Neural cell (in vitro differentiated cells): ENCODE data around the gene CRTC1. TPM values are rescaled to one million over a fixed set of nuclear protein-coding genes. Genes with fewer than 3 reads are reported as not detected.

ENCODE experiments used
- H2AFZ ChIP-seq: fragments of 200-600, 300-800 bp; sonication (generic), shearing (Covaris generic); 2 replicates; pipeline ENCODE4 v1.6.0; 2014; ENCODE audit warnings: low read depth, mild to moderate bottlenecking, antibody characterized with exemption, low read length, moderate library complexity
- H3F3A ChIP-seq: fragments of 200-600 bp; shearing (Covaris generic); 2 replicates; pipeline ENCODE4 v1.6.1; 2016; ENCODE audit warnings: mild to moderate bottlenecking, moderate library complexity, mixed read lengths, antibody characterized with exemption, low read length; ENCODE audit not compliant: insufficient read depth, poor library complexity, severe bottlenecking
- H3K27ac ChIP-seq: fragments of 200-600, 300-800 bp; sonication (generic), shearing (Covaris generic); 2 replicates; pipeline ENCODE4 v1.5.1; 2014; ENCODE audit warnings: mild to moderate bottlenecking, low read length, moderate library complexity
- H3K27me3 ChIP-seq: fragments of 300-800, 200-600 bp; sonication (generic), shearing (Covaris generic); 2 replicates; pipeline ENCODE4 v1.6.0; 2014; ENCODE audit warnings: mild to moderate bottlenecking, low read depth, low read length, moderate library complexity; ENCODE audit not compliant: insufficient read depth
- H3K36me3 ChIP-seq: fragments of 300-800, 200-600 bp; sonication (generic), shearing (Covaris generic); 2 replicates; pipeline ENCODE4 v1.5.1; 2014; ENCODE audit warnings: mild to moderate bottlenecking, antibody characterized with exemption, low read length, moderate library complexity; ENCODE audit not compliant: insufficient read depth
- H3K4me2 ChIP-seq: fragments of 300-800, 200-600 bp; sonication (generic), shearing (Covaris generic); 2 replicates; pipeline ENCODE4 v1.6.0; 2014; ENCODE audit warnings: mild to moderate bottlenecking, low read length
- H3K4me3 ChIP-seq: fragments of 300-800, 200-600 bp; sonication (generic), shearing (Covaris generic); 2 replicates; pipeline ENCODE4 v1.5.1; 2014; ENCODE audit warnings: mild to moderate bottlenecking, low read length, moderate library complexity
- H3K79me2 ChIP-seq: fragments of 200-600 bp; shearing (Covaris generic); replicated peaks from 2 replicates; pipeline ENCODE4 v1.6.0; 2014; ENCODE audit warnings: mild to moderate bottlenecking, low read length, moderate library complexity; ENCODE audit not compliant: insufficient read depth
- H3K9ac ChIP-seq: fragments of 300-800, 200-600 bp; sonication (generic), shearing (Covaris generic); 2 replicates; pipeline ENCODE4 v1.6.1; 2016; ENCODE audit warnings: mild to moderate bottlenecking, low read length, mixed read lengths
- H3K9me2 ChIP-seq: fragments of 200-600 bp; shearing (Covaris generic); 2 replicates; pipeline ENCODE4 v1.6.1; 2016; ENCODE audit warnings: mild to moderate bottlenecking, low read length, mixed read lengths; ENCODE audit not compliant: insufficient read depth
- H3K9me3 ChIP-seq: fragments of 200-600, 300-800 bp; sonication (generic), shearing (Covaris generic); 2 replicates; pipeline ENCODE4 v1.6.1; 2016; ENCODE audit warnings: mild to moderate bottlenecking, mixed run types, low read length, moderate library complexity, mixed read lengths
- H4K20me1 ChIP-seq: fragments of 200-600 bp; shearing (Covaris generic); 2 replicates; pipeline ENCODE4 v1.6.1; 2016; ENCODE audit warnings: mild to moderate bottlenecking, mixed run types; ENCODE audit not compliant: insufficient read depth
- CTCF ChIP-seq: fragments of 450-650 bp; IDR thresholded peaks from 2 replicates; pipeline ENCODE4 v1.5.1; 2014; ENCODE audit warnings: antibody characterized with exemption, mild to moderate bottlenecking, moderate library complexity; ENCODE audit not compliant: poor library complexity, severe bottlenecking
- EP300 ChIP-seq: fragments of 450-650 bp; conservative IDR thresholded peaks from 2 replicates; pipeline ENCODE4 v1.6.1; 2014; ENCODE audit warnings: antibody characterized with exemption, mild to moderate bottlenecking, moderate library complexity; ENCODE audit not compliant: poor library complexity, severe bottlenecking
- EZH2 ChIP-seq: fragments of 200-600, 300-800 bp; shearing (Covaris generic), sonication (generic); IDR thresholded peaks from 2 replicates; pipeline ENCODE4 v1.6.1; 2014; ENCODE audit warnings: antibody characterized with exemption, low read length, borderline replicate concordance, mild to moderate bottlenecking; ENCODE audit not compliant: insufficient read depth, poor library complexity, severe bottlenecking
- MXI1 ChIP-seq: fragments of 450-650 bp; conservative IDR thresholded peaks from 2 replicates; pipeline ENCODE4 v1.6.1; 2014; ENCODE audit warnings: antibody characterized with exemption, mild to moderate bottlenecking; ENCODE audit not compliant: poor library complexity, severe bottlenecking
- POLR2AphosphoS5 ChIP-seq: IDR thresholded peaks from 2 replicates; pipeline ENCODE4 v1.6.1; 2012
- RAD21 ChIP-seq: fragments of 450-650 bp; conservative IDR thresholded peaks from 2 replicates; pipeline ENCODE4 v1.6.1; 2014; ENCODE audit warnings: antibody characterized with exemption, mild to moderate bottlenecking, moderate library complexity
- REST ChIP-seq: IDR thresholded peaks from 2 replicates; pipeline ENCODE4 v1.6.1; 2012; ENCODE audit warnings: borderline replicate concordance
- SMC3 ChIP-seq: fragments of 450-650 bp; conservative IDR thresholded peaks from 2 replicates; pipeline ENCODE4 v1.6.1; 2014; ENCODE audit warnings: antibody characterized with exemption, mild to moderate bottlenecking, moderate library complexity; ENCODE audit not compliant: poor library complexity
- TAF1 ChIP-seq: IDR thresholded peaks from 2 replicates; pipeline ENCODE4 v1.6.1; 2012; ENCODE audit warnings: low read depth
- polyA plus RNA-seq: library from polyadenylated mRNA; depleted of rRNA; stranded (reverse); fragments of >200 nt; gene quantifications from 2 replicates; pipeline ENCODE4 v1.2.3, GENCODE V29; 2014

The CRTC1 gene
- polyA plus RNA-seq, 1 donor from 2014 or later: 10.4 TPM

- no peaks in the 10 kb centered on the region for H4K20me1 ChIP-seq
- H3K9ac ChIP-seq: no peak overlapping the region
- H3K36me3 ChIP-seq: no peaks in the 10 kb centered on the region
- no peaks in the 10 kb centered on the region for H3F3A ChIP-seq
- H3K79me2 ChIP-seq: no peaks in the 10 kb centered on the region
- TF ChIP-seq EZH2: no peak
- H3K27me3 ChIP-seq: peaks cover 47% of the 10 kb centered on the region
- no peak overlapping the region for H3K4me3 ChIP-seq
- H3K9me2 ChIP-seq: no peaks in the 10 kb centered on the region
- H2AFZ ChIP-seq: no peak overlapping the region
- H3K9me3 ChIP-seq: no peaks in the 10 kb centered on the region
- no peak overlapping the region for H3K4me2 ChIP-seq
- no peak overlapping the region for H3K27ac ChIP-seq
Observed at GRCh38 chr19:18794692-18795091, 111.2 kb downstream of the CRTC1 start.

- Histone ChIP-seq H3K27me3 (peaks cover 46% of the 10 kb centered on the region), H2AFZ (no peak overlapping the region), H3K9ac (no peak overlapping the region), H3K79me2 (no peaks in the 10 kb centered on the region), H3K9me3 (no peaks in the 10 kb centered on the region), H3K9me2 (no peaks in the 10 kb centered on the region), H3K4me2 (no peak overlapping the region), H3K27ac (no peak overlapping the region), H3K4me3 (no peak overlapping the region), H4K20me1 (no peaks in the 10 kb centered on the region), H3K36me3 (no peaks in the 10 kb centered on the region), H3F3A (no peaks in the 10 kb centered on the region)
- TF ChIP-seq SMC3 (no peak), RAD21 (no peak), EZH2 (no peak), CTCF (no peak), MXI1 (no peak), POLR2AphosphoS5 (no peak), TAF1 (no peak), EP300 (no peak), REST (no peak)
Observed at GRCh38 chr19:18795540-18795939, 112.1 kb downstream of the CRTC1 start.

- Histone ChIP-seq H2AFZ (no peak overlapping the region), H3K9me2 (no peaks in the 10 kb centered on the region), H3K9me3 (no peaks in the 10 kb centered on the region), H4K20me1 (no peaks in the 10 kb centered on the region), H3K27me3 (peaks cover 39% of the 10 kb centered on the region), H3K27ac (no peak overlapping the region), H3K9ac (no peak overlapping the region), H3K4me3 (no peak overlapping the region), H3K36me3 (no peaks in the 10 kb centered on the region), H3K79me2 (no peaks in the 10 kb centered on the region), H3F3A (no peaks in the 10 kb centered on the region), H3K4me2 (no peak overlapping the region)
- no peak for TF ChIP-seq POLR2AphosphoS5
- TF ChIP-seq RAD21: no peak
- no peak for TF ChIP-seq REST
- TF ChIP-seq EP300: no peak
- TF ChIP-seq CTCF: no peak
- no peak for TF ChIP-seq EZH2
- no peak for TF ChIP-seq MXI1
- no peak for TF ChIP-seq SMC3
- no peak for TF ChIP-seq TAF1
Observed at GRCh38 chr19:18796239-18796638, 112.8 kb downstream of the CRTC1 start.
